Parathyroid adenoma (tissue), 2 donors: Measurements from ENCODE around the gene DLX2.

Experiments used
- H2AFZ ChIP-seq: fragments of 300-600 bp; sonication (generic); one replicate; pipeline ENCODE4 v1.7.0; 2017; ENCODE audit warnings: antibody characterized with exemption, mild to moderate bottlenecking
- H3K27ac ChIP-seq: fragments of 300-600 bp; sonication (generic); one replicate; pipeline ENCODE4 v1.7.0; 2017
- H3K27me3 ChIP-seq: fragments of 300-600 bp; sonication (generic); one replicate; pipeline ENCODE4 v1.7.0; 2017; ENCODE audit warnings: low read length; ENCODE audit not compliant: control insufficient read depth, insufficient read depth
- H3K36me3 ChIP-seq: fragments of 300-600 bp; sonication (generic); one replicate; pipeline ENCODE4 v1.7.0; 2017; ENCODE audit warnings: low read length; ENCODE audit not compliant: control insufficient read depth, insufficient read depth
- H3K4me1 ChIP-seq: fragments of 300-600 bp; sonication (generic); one replicate; pipeline ENCODE4 v1.7.0; 2017; ENCODE audit warnings: control low read depth
- H3K4me2 ChIP-seq: fragments of 300-600 bp; sonication (generic); one replicate; pipeline ENCODE4 v1.7.0; 2017; ENCODE audit warnings: low read length
- H3K4me3 ChIP-seq: fragments of 300-600 bp; sonication (generic); one replicate; pipeline ENCODE4 v1.7.0; 2017; ENCODE audit warnings: low read depth, low read length
- H3K79me2 ChIP-seq: fragments of 300-600 bp; sonication (generic); one replicate; pipeline ENCODE4 v1.7.0; 2017; ENCODE audit warnings: control low read depth
- H3K9ac ChIP-seq: fragments of 300-600 bp; sonication (generic); one replicate; pipeline ENCODE4 v1.7.0; 2017; ENCODE audit warnings: mild to moderate bottlenecking
- H3K9me3 ChIP-seq: fragments of 300-600 bp; sonication (generic); one replicate; pipeline ENCODE4 v1.7.0; 2017; ENCODE audit warnings: low read length; ENCODE audit not compliant: control insufficient read depth
- TF ChIP-seq, protein P1 (sequence below): fragments of 300-600 bp; sonication (generic); IDR thresholded peaks from one replicate; pipeline ENCODE4 v1.7.0; 2017; ENCODE audit warnings: antibody characterized with exemption, mild to moderate bottlenecking
- donor health status: primary hyperparathyroidism.

The DLX2 gene

DNA sequence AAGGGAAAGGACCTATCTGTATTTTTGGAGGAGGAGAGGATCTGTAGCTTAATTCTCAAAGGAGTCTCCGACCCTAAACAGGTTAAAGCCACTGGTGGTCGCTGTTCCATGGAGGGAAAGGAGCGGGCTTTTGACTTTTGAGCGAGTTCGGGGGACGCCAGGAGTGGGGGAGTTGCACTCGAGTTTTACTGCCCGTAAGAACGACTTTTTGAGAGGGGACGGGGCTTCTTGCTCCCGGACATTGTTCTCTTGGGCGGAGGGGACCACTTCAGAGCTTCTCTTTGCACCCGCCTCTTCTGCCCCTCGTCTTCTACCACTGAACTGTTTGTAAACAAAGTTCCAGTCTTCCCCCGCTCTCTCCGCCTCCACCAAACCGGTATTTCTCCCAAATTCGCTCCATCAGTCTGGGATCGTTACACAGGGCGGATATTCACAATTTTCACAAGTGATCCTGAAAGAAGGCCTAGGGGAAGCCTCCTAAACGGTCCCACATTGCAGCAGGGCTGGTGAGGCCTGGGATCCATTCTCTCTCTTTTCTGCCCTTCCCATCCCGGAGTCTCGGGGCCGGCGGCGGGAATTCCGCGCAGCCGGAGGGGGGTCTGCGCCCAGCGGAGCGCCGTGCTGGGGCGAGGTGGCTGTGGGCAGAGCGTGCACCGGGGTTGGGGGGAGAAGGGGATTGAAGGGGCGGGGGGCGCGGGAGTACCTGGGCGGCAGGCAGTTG lies 6.6 kb downstream of the DLX2 start:
- H3K4me2 ChIP-seq, result peak overlapping the region; percentile 36
- no peak overlapping the region for H2AFZ ChIP-seq
- peaks cover 18% of the 10 kb centered on the region for H3K27me3 ChIP-seq
- H3K36me3 ChIP-seq, result no peaks in the 10 kb centered on the region
- H3K9ac ChIP-seq, result no peak overlapping the region
- peaks cover 11% of the 10 kb centered on the region for H3K4me1 ChIP-seq
- TF ChIP-seq, protein P1, sequence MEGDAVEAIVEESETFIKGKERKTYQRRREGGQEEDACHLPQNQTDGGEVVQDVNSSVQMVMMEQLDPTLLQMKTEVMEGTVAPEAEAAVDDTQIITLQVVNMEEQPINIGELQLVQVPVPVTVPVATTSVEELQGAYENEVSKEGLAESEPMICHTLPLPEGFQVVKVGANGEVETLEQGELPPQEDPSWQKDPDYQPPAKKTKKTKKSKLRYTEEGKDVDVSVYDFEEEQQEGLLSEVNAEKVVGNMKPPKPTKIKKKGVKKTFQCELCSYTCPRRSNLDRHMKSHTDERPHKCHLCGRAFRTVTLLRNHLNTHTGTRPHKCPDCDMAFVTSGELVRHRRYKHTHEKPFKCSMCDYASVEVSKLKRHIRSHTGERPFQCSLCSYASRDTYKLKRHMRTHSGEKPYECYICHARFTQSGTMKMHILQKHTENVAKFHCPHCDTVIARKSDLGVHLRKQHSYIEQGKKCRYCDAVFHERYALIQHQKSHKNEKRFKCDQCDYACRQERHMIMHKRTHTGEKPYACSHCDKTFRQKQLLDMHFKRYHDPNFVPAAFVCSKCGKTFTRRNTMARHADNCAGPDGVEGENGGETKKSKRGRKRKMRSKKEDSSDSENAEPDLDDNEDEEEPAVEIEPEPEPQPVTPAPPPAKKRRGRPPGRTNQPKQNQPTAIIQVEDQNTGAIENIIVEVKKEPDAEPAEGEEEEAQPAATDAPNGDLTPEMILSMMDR, result no peak
- no peaks in the 10 kb centered on the region for H3K9me3 ChIP-seq
- H3K4me3 ChIP-seq, result no peak overlapping the region
- H3K79me2 ChIP-seq, result no peaks in the 10 kb centered on the region
- H3K27ac ChIP-seq, result no peak overlapping the region

DNA sequence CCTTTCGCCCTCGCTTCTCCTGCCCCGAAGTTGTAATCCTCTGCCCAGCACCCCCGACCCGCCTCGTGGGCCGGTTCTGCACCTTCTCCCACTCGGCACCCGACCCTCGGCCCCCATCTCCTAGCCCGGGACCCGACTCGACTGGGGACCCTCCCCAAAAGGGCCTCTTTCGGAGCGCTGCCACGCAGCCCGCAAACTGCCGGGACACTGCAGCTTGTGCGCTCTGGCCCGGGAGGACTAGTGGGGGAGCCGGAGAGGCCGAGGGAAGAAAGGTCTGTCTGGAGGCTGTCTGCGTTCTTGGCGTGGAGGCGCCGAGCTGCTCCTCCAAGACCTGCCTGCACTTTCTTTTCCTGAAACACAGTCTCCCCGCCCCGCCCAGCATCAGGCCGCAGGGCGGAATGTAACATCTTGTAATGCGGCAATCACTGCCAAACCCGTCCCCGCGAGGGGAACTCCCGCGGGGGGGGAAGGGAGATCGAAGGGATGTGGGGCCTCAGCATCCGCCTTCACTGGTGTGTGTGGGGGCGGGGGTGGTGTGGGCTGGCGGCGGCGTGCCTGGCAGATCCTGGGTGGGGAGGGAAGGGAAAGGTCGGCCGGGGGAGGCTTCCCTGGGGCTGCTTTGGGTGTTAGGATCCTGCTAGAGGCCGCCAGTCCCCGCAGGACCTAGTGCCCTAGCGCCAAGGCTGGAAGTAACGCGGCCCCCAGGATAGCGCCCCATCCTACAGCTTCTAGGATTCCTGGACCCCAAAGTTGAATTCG lies 7.4 kb downstream of the DLX2 start:
- no peak overlapping the region for H3K4me3 ChIP-seq
- TF ChIP-seq, protein P1, result no peak
- no peak overlapping the region for H3K27ac ChIP-seq
- no peak overlapping the region for H3K9ac ChIP-seq
- peak overlapping the region; percentile 39 for H3K4me2 ChIP-seq
- H3K27me3 ChIP-seq, result peaks cover 15% of the 10 kb centered on the region
- H3K79me2 ChIP-seq, result no peaks in the 10 kb centered on the region
- peak overlapping the region; percentile 48 for H2AFZ ChIP-seq
- no peaks in the 10 kb centered on the region for H3K9me3 ChIP-seq
- peaks cover 11% of the 10 kb centered on the region for H3K4me1 ChIP-seq
- no peaks in the 10 kb centered on the region for H3K36me3 ChIP-seq

DNA sequence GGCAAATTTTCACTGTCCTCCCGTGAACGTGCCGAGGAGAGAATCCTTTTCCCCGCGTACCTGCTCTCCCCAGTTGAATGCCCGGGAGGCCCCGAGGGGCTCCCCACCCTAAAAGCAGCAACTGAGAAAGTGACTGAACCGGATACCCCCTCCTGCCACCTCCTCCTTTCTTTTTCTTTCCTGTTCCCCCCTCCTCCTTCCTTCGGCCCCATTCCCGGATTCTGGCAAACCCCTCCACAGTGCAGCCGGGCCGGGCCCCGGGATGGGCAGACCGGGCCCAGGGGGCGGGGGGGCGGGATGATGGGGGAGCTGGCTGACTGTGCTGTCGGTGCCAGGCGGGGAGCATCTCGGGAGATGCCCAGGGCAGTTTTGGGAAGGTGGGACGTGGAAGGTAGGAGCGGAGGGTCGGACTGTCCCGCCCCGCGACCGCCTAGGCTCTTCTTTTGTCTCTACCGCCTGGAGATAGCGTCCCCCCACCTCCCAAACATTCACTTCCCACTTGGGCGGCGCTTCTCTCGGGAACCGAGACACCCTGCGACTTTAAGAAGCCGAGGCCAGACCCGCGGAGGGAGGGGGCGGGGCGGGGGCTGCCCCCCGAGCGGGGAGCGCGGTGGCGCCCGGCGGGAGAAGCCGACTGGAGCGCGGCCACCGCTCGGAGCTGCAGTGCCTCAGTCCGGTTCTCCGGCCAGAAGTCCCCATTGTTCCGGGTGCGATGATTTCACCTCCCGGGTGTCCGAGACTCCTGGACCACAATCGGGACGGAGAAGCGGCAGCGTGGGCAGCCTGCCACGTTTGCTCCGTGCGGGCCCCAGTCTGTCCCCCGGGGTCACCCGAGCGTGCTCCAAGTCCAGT lies 8.2 kb downstream of the DLX2 start:
- H3K79me2 ChIP-seq, result no peaks in the 10 kb centered on the region
- no peak overlapping the region for H3K27ac ChIP-seq
- no peaks in the 10 kb centered on the region for H3K36me3 ChIP-seq
- H3K9ac ChIP-seq, result no peak overlapping the region
- H3K4me2 ChIP-seq, result peak overlapping the region; percentile 39
- H3K4me3 ChIP-seq, result no peak overlapping the region
- peaks cover 11% of the 10 kb centered on the region for H3K4me1 ChIP-seq
- no peaks in the 10 kb centered on the region for H3K9me3 ChIP-seq
- TF ChIP-seq, protein P1, result no peak
- peaks cover 13% of the 10 kb centered on the region for H3K27me3 ChIP-seq
- no peak overlapping the region for H2AFZ ChIP-seq

DNA sequence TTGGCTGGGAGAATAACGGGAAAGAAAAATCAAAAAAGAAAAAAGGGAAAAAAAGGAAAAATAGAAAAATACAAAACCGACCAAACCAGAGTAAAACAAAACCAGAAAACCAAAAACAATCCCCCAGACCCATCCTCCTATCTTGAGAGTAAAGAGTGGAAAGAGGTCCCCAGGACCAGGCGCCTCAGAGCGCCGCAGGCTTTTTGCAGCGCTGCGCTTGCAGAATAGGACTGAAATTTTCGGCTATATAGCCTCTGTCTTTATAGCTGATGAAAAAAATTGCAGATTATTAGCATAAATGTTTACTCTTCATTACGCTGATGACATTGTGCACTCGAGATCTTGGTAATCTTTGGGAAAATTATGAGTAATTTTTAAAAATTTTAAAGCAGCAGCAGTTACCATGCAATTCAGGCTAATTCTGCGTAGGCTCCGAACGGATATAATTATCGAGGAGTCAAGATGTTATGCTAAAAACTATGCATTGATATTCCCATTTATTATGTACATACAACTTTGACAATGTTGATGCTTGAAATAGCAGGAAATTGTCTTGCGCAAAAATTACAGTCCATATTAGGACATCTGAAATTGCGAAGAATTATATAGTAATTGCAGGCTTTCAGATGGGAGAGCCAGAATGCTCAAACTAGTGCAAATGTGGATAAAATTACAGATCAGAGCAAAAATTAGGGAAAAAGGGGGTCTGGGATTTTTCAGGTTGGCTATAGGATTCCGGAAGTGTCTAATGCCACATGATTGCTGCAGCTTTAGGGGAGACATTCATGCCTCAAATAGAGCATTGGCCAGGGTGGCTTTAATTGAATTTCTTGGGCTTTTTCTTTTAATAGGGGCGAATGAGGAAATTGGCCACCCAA lies 9.0 kb downstream of the DLX2 start:
- no peak overlapping the region for H3K9ac ChIP-seq
- TF ChIP-seq, protein P1, result no peak
- H3K79me2 ChIP-seq, result no peaks in the 10 kb centered on the region
- no peak overlapping the region for H3K4me2 ChIP-seq
- H3K9me3 ChIP-seq, result no peaks in the 10 kb centered on the region
- H3K27ac ChIP-seq, result no peak overlapping the region
- no peaks in the 10 kb centered on the region for H3K36me3 ChIP-seq
- H2AFZ ChIP-seq, result no peak overlapping the region
- no peak overlapping the region for H3K4me3 ChIP-seq
- peaks cover 10% of the 10 kb centered on the region for H3K27me3 ChIP-seq
- peaks cover 11% of the 10 kb centered on the region for H3K4me1 ChIP-seq
